Astrocyte (in vitro differentiated cells and primary cell): ENCODE data around the gene SPARCL1. TPM values are rescaled to one million over a fixed set of nuclear protein-coding genes. Genes with fewer than 3 reads are reported as not detected.

ENCODE experiments used
- DNase-seq: peaks from one replicate; pipeline ENCODE4 v3.0.0-alpha.2; 2010; ENCODE audit warnings: low read depth
- FAIRE-seq: peaks from 2 replicates; lab custom pipeline; 2011; peaks lifted over from hg19 to GRCh38; lab: Jason Lieb, UNC
- H2AFZ ChIP-seq: 2 replicates; pipeline ENCODE4 v1.6.0; 2012; ENCODE audit warnings: low read depth, low read length, inconsistent platforms
- H3K27ac ChIP-seq: 2 replicates; pipeline ENCODE4 v1.5.1; 2011; ENCODE audit warnings: low read depth, low read length, inconsistent platforms
- H3K27me3 ChIP-seq: 2 replicates; pipeline ENCODE4 v1.6.0; 2011; ENCODE audit warnings: low read length, inconsistent platforms; ENCODE audit not compliant: insufficient read depth
- H3K36me3 ChIP-seq: 2 replicates; pipeline ENCODE4 v1.5.1; 2011; ENCODE audit warnings: low read length, inconsistent platforms; ENCODE audit not compliant: insufficient read depth
- H3K4me1 ChIP-seq: 2 replicates; pipeline ENCODE4 v1.5.1; 2011; ENCODE audit warnings: low read length, inconsistent platforms; ENCODE audit not compliant: insufficient read depth
- H3K4me2 ChIP-seq: 2 replicates; pipeline ENCODE4 v1.6.0; 2012; ENCODE audit warnings: low read length, inconsistent platforms
- H3K4me3 ChIP-seq: 2 replicates; pipeline ENCODE4 v1.5.1; 2011; ENCODE audit warnings: low read depth, mild to moderate bottlenecking, low read length, inconsistent platforms; ENCODE audit not compliant: insufficient read depth
- H3K79me2 ChIP-seq: 2 replicates; pipeline ENCODE4 v1.6.0; 2012; ENCODE audit warnings: mild to moderate bottlenecking, low read length, inconsistent platforms; ENCODE audit not compliant: insufficient read depth
- H3K9ac ChIP-seq: 2 replicates; pipeline ENCODE4 v1.6.0; 2012; ENCODE audit warnings: mild to moderate bottlenecking, low read length, inconsistent platforms
- H3K9me3 ChIP-seq: 2 replicates; pipeline ENCODE4 v1.5.1; 2012; ENCODE audit warnings: low read depth, mild to moderate bottlenecking, low read length, inconsistent platforms; ENCODE audit not compliant: insufficient read depth
- H4K20me1 ChIP-seq: 2 replicates; pipeline ENCODE4 v1.6.0; 2012; ENCODE audit warnings: low read length, inconsistent platforms; ENCODE audit not compliant: insufficient read depth
- H3K27ac Mint-ChIP-seq: one replicate; pipeline ENCODE4 v1.8.0; 2021; ENCODE audit warnings: mild to moderate bottlenecking, mixed read lengths; ENCODE audit not compliant: unreplicated experiment
- H3K27me3 Mint-ChIP-seq: one replicate; pipeline ENCODE4 v1.8.0; 2021; ENCODE audit warnings: low read depth, mixed read lengths; ENCODE audit not compliant: unreplicated experiment
- H3K36me3 Mint-ChIP-seq: one replicate; pipeline ENCODE4 v1.8.0; 2021; ENCODE audit warnings: low read depth, mixed read lengths; ENCODE audit not compliant: unreplicated experiment
- H3K4me1 Mint-ChIP-seq: one replicate; pipeline ENCODE4 v1.8.0; 2021; ENCODE audit warnings: low read depth, mixed read lengths; ENCODE audit not compliant: unreplicated experiment
- H3K4me3 Mint-ChIP-seq: one replicate; pipeline ENCODE4 v1.8.0; 2021; ENCODE audit warnings: mild to moderate bottlenecking, moderate library complexity, mixed read lengths; ENCODE audit not compliant: unreplicated experiment
- H3K9me3 Mint-ChIP-seq: one replicate; pipeline ENCODE4 v1.8.0; 2021; ENCODE audit warnings: mild to moderate bottlenecking, mixed read lengths; ENCODE audit not compliant: unreplicated experiment
- EZH2 ChIP-seq: IDR thresholded peaks from 2 replicates; pipeline ENCODE4 v1.6.1; 2012; ENCODE audit warnings: mild to moderate bottlenecking, low read length, inconsistent platforms; ENCODE audit not compliant: insufficient read depth
- total RNA-seq: library from RNA; stranded (reverse); gene quantifications from 2 replicates; pipeline ENCODE4 v1.2.1, GENCODE V29; 2021
- TF ChIP-seq, protein P1 (sequence below): IDR thresholded peaks from 2 replicates; pipeline ENCODE4 v1.5.1; 2011; ENCODE audit warnings: low read depth, mild to moderate bottlenecking, inconsistent platforms, low read length, moderate library complexity; ENCODE audit not compliant: insufficient read depth

The SPARCL1 gene
- total RNA-seq, 1 donor from 2014 or later: 0.25 TPM

- Mint-ChIP-seq H3K4me1 (peaks cover 5% of the 10 kb centered on the region), H3K9me3 (no peaks in the 10 kb centered on the region), H3K27me3 (no peaks in the 10 kb centered on the region), H3K4me3 (no peak overlapping the region), H3K27ac (no peak overlapping the region), H3K36me3 (no peaks in the 10 kb centered on the region)
- Histone ChIP-seq H3K4me3 (no peak overlapping the region), H3K9ac (no peak overlapping the region), H3K4me2 (no peak overlapping the region), H4K20me1 (no peaks in the 10 kb centered on the region), H3K9me3 (no peaks in the 10 kb centered on the region), H3K27ac (no peak overlapping the region), H3K27me3 (no peaks in the 10 kb centered on the region), H3K4me1 (no peaks in the 10 kb centered on the region), H2AFZ (no peak overlapping the region), H3K79me2 (no peaks in the 10 kb centered on the region), H3K36me3 (no peaks in the 10 kb centered on the region)
- TF ChIP-seq, protein P1, sequence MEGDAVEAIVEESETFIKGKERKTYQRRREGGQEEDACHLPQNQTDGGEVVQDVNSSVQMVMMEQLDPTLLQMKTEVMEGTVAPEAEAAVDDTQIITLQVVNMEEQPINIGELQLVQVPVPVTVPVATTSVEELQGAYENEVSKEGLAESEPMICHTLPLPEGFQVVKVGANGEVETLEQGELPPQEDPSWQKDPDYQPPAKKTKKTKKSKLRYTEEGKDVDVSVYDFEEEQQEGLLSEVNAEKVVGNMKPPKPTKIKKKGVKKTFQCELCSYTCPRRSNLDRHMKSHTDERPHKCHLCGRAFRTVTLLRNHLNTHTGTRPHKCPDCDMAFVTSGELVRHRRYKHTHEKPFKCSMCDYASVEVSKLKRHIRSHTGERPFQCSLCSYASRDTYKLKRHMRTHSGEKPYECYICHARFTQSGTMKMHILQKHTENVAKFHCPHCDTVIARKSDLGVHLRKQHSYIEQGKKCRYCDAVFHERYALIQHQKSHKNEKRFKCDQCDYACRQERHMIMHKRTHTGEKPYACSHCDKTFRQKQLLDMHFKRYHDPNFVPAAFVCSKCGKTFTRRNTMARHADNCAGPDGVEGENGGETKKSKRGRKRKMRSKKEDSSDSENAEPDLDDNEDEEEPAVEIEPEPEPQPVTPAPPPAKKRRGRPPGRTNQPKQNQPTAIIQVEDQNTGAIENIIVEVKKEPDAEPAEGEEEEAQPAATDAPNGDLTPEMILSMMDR: no peak
- TF ChIP-seq EZH2: no peak
- FAIRE-seq: peak; percentile 63
- peak; percentile 86 for DNase-seq
Measured at GRCh38 chr4:87555773-87556619, 26.8 kb upstream of the SPARCL1 start.

GRCh38 chr4:87553182-87553581, 24.0 kb upstream of the SPARCL1 start:
- Histone ChIP-seq H2AFZ (no peak overlapping the region), H3K27ac (no peak overlapping the region), H3K36me3 (no peaks in the 10 kb centered on the region), H3K9ac (no peak overlapping the region), H3K9me3 (no peaks in the 10 kb centered on the region), H3K4me1 (no peaks in the 10 kb centered on the region), H3K79me2 (no peaks in the 10 kb centered on the region), H3K4me3 (no peak overlapping the region), H4K20me1 (no peaks in the 10 kb centered on the region), H3K4me2 (no peak overlapping the region), H3K27me3 (no peaks in the 10 kb centered on the region)
- Mint-ChIP-seq H3K4me1 (peaks cover 5% of the 10 kb centered on the region), H3K9me3 (no peaks in the 10 kb centered on the region), H3K27me3 (no peaks in the 10 kb centered on the region), H3K36me3 (no peaks in the 10 kb centered on the region), H3K4me3 (no peak overlapping the region), H3K27ac (no peak overlapping the region)
- TF ChIP-seq, protein P1: no peak
- TF ChIP-seq EZH2: no peak
- FAIRE-seq (no peak), DNase-seq (no peak)

DNA sequence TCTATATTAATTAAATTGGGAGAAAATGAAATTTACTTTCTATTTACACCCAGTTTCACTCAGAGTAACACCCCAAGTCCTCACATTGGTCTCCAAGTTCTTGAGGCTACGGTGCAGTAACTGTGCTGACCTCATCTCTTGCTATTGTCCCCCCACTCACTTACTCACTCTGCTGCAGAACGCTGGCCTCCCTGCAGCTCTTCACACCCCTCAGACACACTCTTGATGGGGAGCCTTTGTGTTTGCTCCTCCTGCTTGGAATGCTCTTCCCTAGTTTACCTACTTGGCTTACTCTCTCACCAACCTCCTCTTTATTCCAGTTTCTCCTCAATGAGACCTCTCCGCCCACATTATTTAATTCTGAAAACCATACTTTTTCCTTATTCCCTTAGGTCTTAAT, 22.2 kb upstream of the SPARCL1 start:
- no peaks in the 10 kb centered on the region for H4K20me1 ChIP-seq
- Mint-ChIP-seq H3K27ac (no peak overlapping the region), H3K36me3 (no peaks in the 10 kb centered on the region), H3K4me3 (no peak overlapping the region), H3K9me3 (no peaks in the 10 kb centered on the region), H3K4me1 (peaks cover 5% of the 10 kb centered on the region), H3K27me3 (no peaks in the 10 kb centered on the region)
- no peaks in the 10 kb centered on the region for H3K36me3 ChIP-seq
- H3K27ac ChIP-seq: no peak overlapping the region
- H3K4me2 ChIP-seq: no peak overlapping the region
- no peaks in the 10 kb centered on the region for H3K9me3 ChIP-seq
- no peak overlapping the region for H3K9ac ChIP-seq
- H3K4me1 ChIP-seq: no peaks in the 10 kb centered on the region
- TF ChIP-seq, protein P1: no peak
- no peak for TF ChIP-seq EZH2
- H3K4me3 ChIP-seq: no peak overlapping the region
- no peak overlapping the region for H2AFZ ChIP-seq
- no peaks in the 10 kb centered on the region for H3K79me2 ChIP-seq
- DNase-seq: no peak
- no peak for FAIRE-seq
- no peaks in the 10 kb centered on the region for H3K27me3 ChIP-seq
